HEK293 (cell line): Measurements from ENCODE around the gene JAGN1.

Experiments used
- ZBTB1 ChIP-seq: fragments of 450-650 bp; formaldehyde crosslinking; IDR thresholded peaks from 2 replicates; pipeline ENCODE4 v1.5.1; 2016; ENCODE audit warnings: missing biosample characterization, missing genetic modification characterization
- ZXDB ChIP-seq: fragments of 450-650 bp; formaldehyde crosslinking; IDR thresholded peaks from 2 replicates; pipeline ENCODE4 v1.5.1; 2016; ENCODE audit warnings: missing biosample characterization, missing genetic modification characterization
- TF ChIP-seq, protein P1 (sequence below): fragments of 450-650 bp; formaldehyde crosslinking; IDR thresholded peaks from 2 replicates; pipeline ENCODE4 v1.5.1; 2016; ENCODE audit warnings: missing biosample characterization, missing genetic modification characterization
- TF ChIP-seq, protein P2 (sequence below): fragments of 450-650 bp; formaldehyde crosslinking; conservative IDR thresholded peaks from 2 replicates; pipeline ENCODE4 v1.5.1; 2016; ENCODE audit warnings: low read depth, missing biosample characterization, missing genetic modification characterization

DNA sequence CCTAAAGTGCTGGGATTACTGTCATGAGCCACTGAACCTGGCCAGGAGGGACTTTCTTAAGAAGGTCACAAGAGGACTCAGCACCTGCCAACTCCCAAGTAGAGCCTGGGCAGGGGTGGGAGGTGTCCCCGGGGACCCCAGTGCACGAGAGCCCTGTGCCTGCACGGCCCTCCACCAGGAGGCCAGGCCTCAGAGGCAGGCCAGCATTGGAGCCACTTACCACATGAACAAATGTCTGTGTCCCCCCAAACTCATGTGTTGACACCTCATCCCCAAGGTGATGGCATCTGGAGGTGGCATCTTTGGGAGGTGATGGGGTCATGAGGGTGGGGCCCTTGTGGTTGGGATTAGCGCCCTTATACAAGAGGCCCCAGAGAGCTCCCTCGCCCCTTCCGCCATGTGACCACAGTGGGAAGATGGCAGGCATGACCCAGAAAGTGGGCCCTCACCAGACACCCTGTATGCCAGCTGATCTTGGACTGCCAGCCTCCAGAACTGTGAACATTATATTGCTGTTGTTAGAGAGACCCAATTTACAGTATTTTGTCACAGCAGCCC lies 43.4 kb upstream of the JAGN1 start:
- TF ChIP-seq, protein P1, sequence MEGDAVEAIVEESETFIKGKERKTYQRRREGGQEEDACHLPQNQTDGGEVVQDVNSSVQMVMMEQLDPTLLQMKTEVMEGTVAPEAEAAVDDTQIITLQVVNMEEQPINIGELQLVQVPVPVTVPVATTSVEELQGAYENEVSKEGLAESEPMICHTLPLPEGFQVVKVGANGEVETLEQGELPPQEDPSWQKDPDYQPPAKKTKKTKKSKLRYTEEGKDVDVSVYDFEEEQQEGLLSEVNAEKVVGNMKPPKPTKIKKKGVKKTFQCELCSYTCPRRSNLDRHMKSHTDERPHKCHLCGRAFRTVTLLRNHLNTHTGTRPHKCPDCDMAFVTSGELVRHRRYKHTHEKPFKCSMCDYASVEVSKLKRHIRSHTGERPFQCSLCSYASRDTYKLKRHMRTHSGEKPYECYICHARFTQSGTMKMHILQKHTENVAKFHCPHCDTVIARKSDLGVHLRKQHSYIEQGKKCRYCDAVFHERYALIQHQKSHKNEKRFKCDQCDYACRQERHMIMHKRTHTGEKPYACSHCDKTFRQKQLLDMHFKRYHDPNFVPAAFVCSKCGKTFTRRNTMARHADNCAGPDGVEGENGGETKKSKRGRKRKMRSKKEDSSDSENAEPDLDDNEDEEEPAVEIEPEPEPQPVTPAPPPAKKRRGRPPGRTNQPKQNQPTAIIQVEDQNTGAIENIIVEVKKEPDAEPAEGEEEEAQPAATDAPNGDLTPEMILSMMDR (tag by site-specific recombination), result no peak
- TF ChIP-seq ZBTB1 (tag by site-specific recombination) (no peak), ZXDB (tag by site-specific recombination) (no peak)
- TF ChIP-seq, protein P2, sequence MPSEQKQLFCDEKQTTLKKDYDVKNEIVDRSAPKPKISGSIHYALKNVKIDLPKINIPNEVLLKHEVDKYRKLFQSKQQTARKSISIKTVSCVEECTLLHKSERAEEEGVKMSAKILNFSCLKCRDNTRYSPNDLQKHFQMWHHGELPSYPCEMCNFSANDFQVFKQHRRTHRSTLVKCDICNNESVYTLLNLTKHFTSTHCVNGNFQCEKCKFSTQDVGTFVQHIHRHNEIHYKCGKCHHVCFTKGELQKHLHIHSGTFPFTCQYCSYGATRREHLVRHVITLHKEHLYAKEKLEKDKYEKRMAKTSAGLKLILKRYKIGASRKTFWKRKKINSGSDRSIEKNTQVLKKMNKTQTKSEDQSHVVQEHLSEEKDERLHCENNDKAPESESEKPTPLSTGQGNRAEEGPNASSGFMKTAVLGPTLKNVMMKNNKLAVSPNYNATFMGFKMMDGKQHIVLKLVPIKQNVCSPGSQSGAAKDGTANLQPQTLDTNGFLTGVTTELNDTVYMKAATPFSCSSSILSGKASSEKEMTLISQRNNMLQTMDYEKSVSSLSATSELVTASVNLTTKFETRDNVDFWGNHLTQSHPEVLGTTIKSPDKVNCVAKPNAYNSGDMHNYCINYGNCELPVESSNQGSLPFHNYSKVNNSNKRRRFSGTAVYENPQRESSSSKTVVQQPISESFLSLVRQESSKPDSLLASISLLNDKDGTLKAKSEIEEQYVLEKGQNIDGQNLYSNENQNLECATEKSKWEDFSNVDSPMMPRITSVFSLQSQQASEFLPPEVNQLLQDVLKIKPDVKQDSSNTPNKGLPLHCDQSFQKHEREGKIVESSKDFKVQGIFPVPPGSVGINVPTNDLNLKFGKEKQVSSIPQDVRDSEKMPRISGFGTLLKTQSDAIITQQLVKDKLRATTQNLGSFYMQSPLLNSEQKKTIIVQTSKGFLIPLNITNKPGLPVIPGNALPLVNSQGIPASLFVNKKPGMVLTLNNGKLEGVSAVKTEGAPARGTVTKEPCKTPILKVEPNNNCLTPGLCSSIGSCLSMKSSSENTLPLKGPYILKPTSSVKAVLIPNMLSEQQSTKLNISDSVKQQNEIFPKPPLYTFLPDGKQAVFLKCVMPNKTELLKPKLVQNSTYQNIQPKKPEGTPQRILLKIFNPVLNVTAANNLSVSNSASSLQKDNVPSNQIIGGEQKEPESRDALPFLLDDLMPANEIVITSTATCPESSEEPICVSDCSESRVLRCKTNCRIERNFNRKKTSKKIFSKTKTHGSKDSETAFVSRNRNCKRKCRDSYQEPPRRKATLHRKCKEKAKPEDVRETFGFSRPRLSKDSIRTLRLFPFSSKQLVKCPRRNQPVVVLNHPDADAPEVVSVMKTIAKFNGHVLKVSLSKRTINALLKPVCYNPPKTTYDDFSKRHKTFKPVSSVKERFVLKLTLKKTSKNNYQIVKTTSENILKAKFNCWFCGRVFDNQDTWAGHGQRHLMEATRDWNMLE (tag by site-specific recombination), result no peak
